K562 (cell line): ENCODE data around the gene PTK6. TPM values are rescaled to one million over a fixed set of nuclear protein-coding genes. Genes with fewer than 3 reads are reported as not detected.

Experiments
- ATAC-seq: fragments of 200-7000 bp; cut with Tn5 transposase; 3 replicates; pipeline ENCODE4 v1.9.1; 2020; ENCODE audit warnings: moderate library complexity
- BruUV-seq: library from RNA; stranded (reverse); fragments of 400-500 nt; replicated peaks from 2 replicates; lab custom pipeline; 2021; lab: Mats Ljungman, UMichigan
- CTCF ChIA-PET: fragments of 300-600 bp; formaldehyde crosslinking; extraction: SDS; loops from one replicate; lab custom pipeline; 2021; ENCODE audit warnings: low intra/inter-chr PET ratio; lab: Yijun Ruan, JAX
- POLR2A ChIA-PET: fragments of 300-600, 350-650 bp; sonication (Branson Sonifier 250); formaldehyde crosslinking; extraction: SDS; loops from one replicate; lab custom pipeline; 2021; ENCODE audit warnings: antibody characterized with exemption, inconsistent platforms; lab: Yijun Ruan, JAX
- DNase-seq, 4 experiments: peaks; one replicate each; pipeline versions ENCODE4 v3.0.0 to v3.0.0-alpha.2; 2011 to 2018; ENCODE audit warnings: low spot score in 3 of 4, mixed read lengths in 3 of 4; ENCODE audit errors: extremely low read depth in 1 of 4
- FAIRE-seq: peaks from 2 replicates; lab custom pipeline; 2011; peaks lifted over from hg19 to GRCh38; lab: Jason Lieb, UNC
- H2AFZ ChIP-seq: 2 replicates; pipeline ENCODE4 v1.6.0; 2011; ENCODE audit warnings: low read depth, low read length, control low read depth, inconsistent platforms
- H3K27ac ChIP-seq: fragments of 200-600 bp; 3 replicates; pipeline ENCODE4 v1.8.0; 2011; ENCODE audit warnings: low read depth, mild to moderate bottlenecking, control low read depth, inconsistent platforms, low read length, moderate library complexity, mixed read lengths; ENCODE audit errors: extremely low read depth
- H3K27me3 ChIP-seq, 2 experiments: fragments of 300-600 bp in 1 of 2; 2 replicates in 1 of 2; 3 replicates in 1 of 2; pipeline versions ENCODE4 v1.6.0 to v1.8.0; 2011; ENCODE audit warnings: inconsistent platforms in 2 of 2, low read length in 2 of 2, mild to moderate bottlenecking in 1 of 2, mixed read lengths in 1 of 2, moderate library complexity in 1 of 2; ENCODE audit not compliant: control insufficient read depth in 2 of 2, insufficient read depth in 2 of 2
- H3K36me3 ChIP-seq: fragments of 300-600 bp; 3 replicates; pipeline ENCODE4 v1.8.0; 2011; ENCODE audit warnings: mild to moderate bottlenecking, low read length, inconsistent platforms; ENCODE audit not compliant: control insufficient read depth, insufficient read depth
- H3K4me1 ChIP-seq, 2 experiments: fragments of 200-600 bp in 1 of 2; replicated peaks in 1 of 2; 2 replicates in 1 of 2; 3 replicates in 1 of 2; pipeline versions ENCODE4 v1.5.1 to v1.8.0; 2011; ENCODE audit warnings: inconsistent platforms in 2 of 2, low read length in 2 of 2, mild to moderate bottlenecking in 1 of 2, mixed read lengths in 1 of 2, moderate library complexity in 1 of 2; ENCODE audit not compliant: control insufficient read depth in 2 of 2, insufficient read depth in 2 of 2
- H3K4me2 ChIP-seq: 2 replicates; pipeline ENCODE4 v1.6.1; 2011; ENCODE audit warnings: low read length, control low read depth, inconsistent platforms, mixed read lengths; ENCODE audit not compliant: insufficient read depth
- H3K4me3 ChIP-seq: fragments of 200-600 bp; sonication (generic), shearing (Covaris generic); 2 replicates; pipeline ENCODE4 v1.5.1; 2016; ENCODE audit warnings: control low read depth, inconsistent platforms
- H3K79me2 ChIP-seq: fragments of 200-600 bp; 3 replicates; pipeline ENCODE4 v1.8.0; 2011; ENCODE audit warnings: low read length, inconsistent platforms; ENCODE audit not compliant: control insufficient read depth, insufficient read depth
- H3K9ac ChIP-seq, 2 experiments: 2 replicates each; pipeline versions ENCODE4 v1.6.0 to v1.6.1; 2011; ENCODE audit warnings: low read depth in 2 of 2, low read length in 2 of 2, control low read depth in 1 of 2, inconsistent platforms in 1 of 2, mild to moderate bottlenecking in 1 of 2, mixed read lengths in 1 of 2; ENCODE audit not compliant: insufficient read depth in 1 of 2
- H3K9me1 ChIP-seq: one replicate; pipeline ENCODE4 v1.6.0; 2011; ENCODE audit warnings: inconsistent platforms, mild to moderate bottlenecking, low read length, moderate library complexity; ENCODE audit not compliant: control insufficient read depth, insufficient read depth
- H3K9me3 ChIP-seq: replicated peaks from 2 replicates; pipeline ENCODE4 v1.5.1; 2011; ENCODE audit warnings: low read depth, low read length, inconsistent platforms; ENCODE audit not compliant: control insufficient read depth, insufficient read depth
- H4K20me1 ChIP-seq: replicated peaks from 2 replicates; pipeline ENCODE4 v1.6.1; 2011; ENCODE audit warnings: low read length, inconsistent platforms, mixed read lengths; ENCODE audit not compliant: control insufficient read depth, insufficient read depth
- BDP1 ChIP-seq: IDR thresholded peaks from 3 replicates; pipeline ENCODE4 v1.6.1; 2011; ENCODE audit not compliant: insufficient read length, insufficient read depth
- BHLHE40 ChIP-seq: IDR thresholded peaks from 2 replicates; pipeline ENCODE4 v1.6.1; 2011; ENCODE audit warnings: low read length, improper control_type of control experiment
- BRCA1 ChIP-seq, 2 experiments: fragments of 450-650 bp in 1 of 2; sonication (generic) in 1 of 2; formaldehyde crosslinking in 1 of 2; IDR thresholded peaks; 2 replicates each; pipeline versions ENCODE4 v1.5.0 to v1.6.1; 2017 to 2020; ENCODE audit warnings: mild to moderate bottlenecking in 1 of 2, missing genetic modification reagents in 1 of 2
- CBX5 ChIP-seq: IDR thresholded peaks from 2 replicates; pipeline ENCODE4 v1.6.1; 2014; ENCODE audit warnings: low read depth, borderline replicate concordance
- DEAF1 ChIP-seq: fragments of 450-650 bp; formaldehyde crosslinking; IDR thresholded peaks from 2 replicates; pipeline ENCODE4 v1.4.0; 2020; ENCODE audit warnings: mild to moderate bottlenecking, moderate library complexity
- FOSL1 ChIP-seq: fragments of 200-800 bp; sonication (Bioruptor generic); conservative IDR thresholded peaks from 2 replicates; pipeline ENCODE4 v1.6.1; 2016; ENCODE audit warnings: missing genetic modification characterization, missing compliant biosample characterization
- HES1 ChIP-seq: fragments of 450-650 bp; IDR thresholded peaks from 2 replicates; pipeline ENCODE4 v1.6.1; 2016; ENCODE audit warnings: low read depth, mild to moderate bottlenecking, moderate library complexity
- HLTF ChIP-seq: fragments of 450-650 bp; IDR thresholded peaks from 2 replicates; pipeline ENCODE4 v1.6.1; 2016
- PCBP2 ChIP-seq: fragments of 200-400 bp; formaldehyde crosslinking; IDR thresholded peaks from 2 replicates; pipeline ENCODE4 v1.6.1; 2018; ENCODE audit warnings: low read length, low read depth, mild to moderate bottlenecking, moderate library complexity; ENCODE audit not compliant: poor library complexity, severe bottlenecking
- POU5F1 ChIP-seq: fragments of 150-350 bp; IDR thresholded peaks from 2 replicates; pipeline ENCODE4 v1.6.1; 2014; ENCODE audit warnings: borderline replicate concordance, low read length, low read depth, mild to moderate bottlenecking; ENCODE audit not compliant: partially characterized antibody
- PRPF4 ChIP-seq: fragments of 200-400 bp; formaldehyde crosslinking; IDR thresholded peaks from one replicate; pipeline ENCODE4 v1.6.1; 2017; ENCODE audit warnings: low read length, low read depth, mild to moderate bottlenecking; ENCODE audit not compliant: insufficient read depth, poor library complexity, severe bottlenecking
- PTBP1 ChIP-seq: fragments of 200-400 bp; formaldehyde crosslinking; IDR thresholded peaks from 2 replicates; pipeline ENCODE4 v1.6.1; 2017; ENCODE audit warnings: low read depth, low read length
- ZNF146 ChIP-seq: IDR thresholded peaks from one replicate; pipeline ENCODE4 v1.6.1; 2018; ENCODE audit warnings: missing compliant biosample characterization; ENCODE audit not compliant: unreplicated experiment
- ZNF398 ChIP-seq: fragments of 250-450 bp; sonication (Bioruptor Pico); IDR thresholded peaks from 2 replicates; pipeline ENCODE4 v1.8.0; 2021; ENCODE audit warnings: moderate library complexity, mild to moderate bottlenecking, inconsistent platforms
- ZNF431 ChIP-seq: sonication (generic); formaldehyde crosslinking; IDR thresholded peaks from 2 replicates; pipeline ENCODE4 v1.8.0; 2022; ENCODE audit warnings: mild to moderate bottlenecking, missing genetic modification reagents
- ZNF707 ChIP-seq: fragments of 250-450 bp; sonication (Bioruptor Pico); conservative IDR thresholded peaks from 2 replicates; pipeline ENCODE4 v1.8.0; 2022; ENCODE audit warnings: inconsistent platforms, mild to moderate bottlenecking, moderate library complexity
- WGBS: fragments of 100-300 bp; shearing (Covaris generic); methylation state at CpG from one replicate; pipeline ENCODE4 v1.1.6; 2016; ENCODE audit warnings: low coverage, mixed read lengths; ENCODE audit not compliant: insufficient coverage; ENCODE audit errors: missing lambda C conversion rate; 5-methylcytosine and 5-hydroxymethylcytosine counted together
- in situ Hi-C: fragments of 300-500 bp; cut with MboI; formaldehyde crosslinking; loops from 4 replicates; pipeline ENCODE4 v1.15.0; 2018; ENCODE audit warnings: inconsistent platforms, mixed read lengths
- intact Hi-C: fragments of 100-400 bp; cut with micrococcal nuclease; formaldehyde crosslinking; loops from 2 replicates; pipeline ENCODE4 v1.14.2; 2022
- polyA plus RNA-seq, 8 experiments: library from polyadenylated mRNA; depleted of rRNA in 4 of 8; stranded (reverse) in 5 of 8; unstranded in 3 of 8; fragments of >200 nt; fragmentation: Nextera tagmentation in 2 of 8; fragmentation: Illumina TruSeq in 1 of 8; extraction: Ambion mirVana in 2 of 8; extraction: Trizol in 1 of 8; gene quantifications; 2 replicates each; pipeline versions ENCODE4 v1.2.1 to v1.2.3, GENCODE V29; 2011 to 2014; ENCODE audit warnings: inconsistent platforms in 1 of 8, missing spikeins in 1 of 8
- total RNA-seq, 7 experiments: library from RNA; depleted of rRNA in 6 of 7; stranded (reverse); fragments of >200 nt in 6 of 7; fragmentation: Illumina TruSeq in 2 of 7; extraction: Trizol in 2 of 7; gene quantifications; 2 replicates each; pipeline versions ENCODE4 v1.2.1 to v1.2.3, GENCODE V29; 2011 to 2021; ENCODE audit warnings: low replicate concordance in 1 of 7

PTK6 gene
- total and polyA plus RNA-seq, 9 of the 15 experiments (the other 6 are each of a cell fraction or from before 2014, with no cell fraction given) = 0.07 TPM; not detected in 8

GRCh38 chr20:63484651-63485403, 52.3 kb downstream of the PTK6 start:
- H3K36me3 ChIP-seq = no peaks in the 10 kb centered on the region
- ATAC-seq = no peak
- no TSS peak for BruUV-seq

More at GRCh38 chr20:63484651-63485403, 52.3 kb downstream of the PTK6 start:
- H3K27ac ChIP-seq = no peak overlapping the region
- H3K79me2 ChIP-seq = no peaks in the 10 kb centered on the region
- H3K4me3 ChIP-seq = no peak overlapping the region
- whole genome bisulfite sequencing = 3% methylated on average over 15 of the region's 18 CpGs
- peaks cover 16 to 36% of the 10 kb centered on the region in 2 experiments; a peak in 4 of 5 replicates for H3K27me3 ChIP-seq
- POLR2A ChIA-PET = interaction anchor here (0.7 kb wide), 1 partner anchor 23 kb away, joined by 4 read pairs; no protein-coding TSS in a partner anchor
- 0 out of 2 replicates have a peak, but pooled peaks cover 8% of the 10 kb centered on the region for H4K20me1 ChIP-seq
- no peak overlapping the region for H3K9ac ChIP-seq
- peaks cover 0 to 29% of the 10 kb centered on the region in 2 experiments; a peak in 2 of 5 replicates for H3K4me1 ChIP-seq
- no peak overlapping the region for H2AFZ ChIP-seq
- DNase-seq (no peak), FAIRE-seq (no peak)
- no peak overlapping the region for H3K4me2 ChIP-seq
- no peaks in the 10 kb centered on the region for H3K9me1 ChIP-seq
- CTCF ChIA-PET = no interaction called here
- TF ChIP-seq FOSL1 (tag) = no peak
- no peak for TF ChIP-seq PCBP2
- TF ChIP-seq BRCA1 (IDR thresholded peaks at IDR 0.05) = no peak
- no peak for TF ChIP-seq BRCA1 (CRISPR knock-in tag; IDR thresholded peaks at IDR 0.05)
- no peak for TF ChIP-seq ZNF146
- no peak for TF ChIP-seq ZNF431 (CRISPR knock-in tag)
- TF ChIP-seq PTBP1 = no peak
- no peak for TF ChIP-seq CBX5
- TF ChIP-seq PRPF4 = no peak
- TF ChIP-seq DEAF1 (CRISPR knock-in tag) = no peak
- TF ChIP-seq BHLHE40 = no peak
- TF ChIP-seq ZNF398 (CRISPR knock-in tag) = no peak
- no peak for TF ChIP-seq HES1
- TF ChIP-seq BDP1 = no peak
- no peak for TF ChIP-seq ZNF707
- TF ChIP-seq POU5F1 = no peak
- no peak for TF ChIP-seq HLTF
- in situ Hi-C loops = no loop called here
- H3K9me3 ChIP-seq = no peaks in the 10 kb centered on the region
- intact Hi-C loops = no loop called here
